ENCODE measurements around the gene BBIP1. TPM values are rescaled to one million over a fixed set of nuclear protein-coding genes. Genes with fewer than 3 reads are reported as not detected.

BBIP1 gene
- total RNA-seq, 1 experiment from 2014 or later: 16.7 TPM

- intact Hi-C loops (cut with micrococcal nuclease; ENCODE audit: unreplicated experiment): loop anchor here (10.0 kb wide), 1 partner anchor 605 kb away; the partner anchor contains the start of gene SMNDC1
- Mint-ChIP-seq H3K4me1 (ENCODE audit: low read depth, unreplicated experiment) (no peaks in the 10 kb centered on the region), H3K4me3 (ENCODE audit: unreplicated experiment) (no peak overlapping the region), H3K27me3 (ENCODE audit: insufficient read depth, unreplicated experiment) (no peaks in the 10 kb centered on the region), H3K36me3 (ENCODE audit: insufficient read depth, unreplicated experiment) (no peaks in the 10 kb centered on the region), H3K9me3 (ENCODE audit: unreplicated experiment) (no peaks in the 10 kb centered on the region), H3K27ac (ENCODE audit: unreplicated experiment) (no peak overlapping the region)
- Histone ChIP-seq H3K27me3 (replicated peaks; ENCODE audit: control insufficient read depth, insufficient read depth, low read length) (no peaks in the 10 kb centered on the region), H3K9me3 (no peaks in the 10 kb centered on the region), H3K4me1 (no peaks in the 10 kb centered on the region), H3K4me3 (ENCODE audit: low read depth, low read length) (no peak overlapping the region), H3K36me3 (ENCODE audit: control insufficient read depth, insufficient read depth, low read length) (no peaks in the 10 kb centered on the region)
- BruUV-seq (replicated peaks): no TSS peak
- no peak for DNase-seq
- CTCF ChIA-PET: interaction anchor here (1.2 to 1.3 kb wide), 2 partner anchors 9 to 106 kb away, joined by 3 to 4 read pairs; partner anchors contain the start of genes BBIP1 and SHOC2
- TF ChIP-seq CTCF (IDR thresholded peaks at IDR 0.05; ENCODE audit: insufficient read depth in 1 of 2, low read depth in 1 of 2, low read length in 1 of 2, severe bottlenecking in 1 of 2, unreplicated experiment in 1 of 2): no peak
- POLR2A ChIA-PET: interaction anchor here (1.6 kb wide), 1 partner anchor 8 kb away, joined by 6 read pairs; no protein-coding TSS in a partner anchor
Observed at GRCh38 chr10:110910138-110910537, 8.8 kb downstream of the BBIP1 start.

GRCh38 chr10:110903280-110904278, 15.4 kb downstream of the BBIP1 start:
- H3K4me3 Mint-ChIP-seq (ENCODE audit: unreplicated experiment): no peak overlapping the region
- POLR2A ChIA-PET: no interaction called here

More at GRCh38 chr10:110903280-110904278, 15.4 kb downstream of the BBIP1 start:
- H3K36me3 Mint-ChIP-seq (ENCODE audit: insufficient read depth, unreplicated experiment): peaks cover 4% of the 10 kb centered on the region
- H3K9me3 ChIP-seq: no peaks in the 10 kb centered on the region
- H3K4me3 ChIP-seq (ENCODE audit: low read depth, low read length): no peak overlapping the region
- no peak for DNase-seq
- H3K27ac Mint-ChIP-seq (ENCODE audit: unreplicated experiment): no peak overlapping the region
- H3K27me3 Mint-ChIP-seq (ENCODE audit: insufficient read depth, unreplicated experiment): no peaks in the 10 kb centered on the region
- CTCF ChIA-PET: no interaction called here
- H3K9me3 Mint-ChIP-seq (ENCODE audit: unreplicated experiment): no peaks in the 10 kb centered on the region
- no peak for TF ChIP-seq CTCF (IDR thresholded peaks at IDR 0.05; ENCODE audit: insufficient read depth in 1 of 2, low read depth in 1 of 2, low read length in 1 of 2, severe bottlenecking in 1 of 2, unreplicated experiment in 1 of 2)
- H3K36me3 ChIP-seq (ENCODE audit: control insufficient read depth, insufficient read depth, low read length): no peaks in the 10 kb centered on the region
- no peaks in the 10 kb centered on the region for H3K27me3 ChIP-seq (replicated peaks; ENCODE audit: control insufficient read depth, insufficient read depth, low read length)
- intact Hi-C loops (cut with micrococcal nuclease; ENCODE audit: unreplicated experiment): no loop called here
- H3K4me1 ChIP-seq: no peaks in the 10 kb centered on the region
- H3K4me1 Mint-ChIP-seq (ENCODE audit: low read depth, unreplicated experiment): peaks cover 13% of the 10 kb centered on the region
- no TSS peak for BruUV-seq (replicated peaks)

Data from Caco-2 (cell line).